ENCODE measurements around the gene PTPN6. TPM values are rescaled to one million over a fixed set of nuclear protein-coding genes. Genes with fewer than 3 reads are reported as not detected.

PTPN6 gene
- total RNA-seq, 1 experiment from 2014 or later = 19.8 TPM

GRCh38 chr12:6987956-6988553 is 36.9 kb downstream of the PTPN6 start:
- peak overlapping the region in 2 of 3 experiments; percentile 10 to 21; a peak in 3 of 7 replicates for H3K27ac Mint-ChIP-seq

More at GRCh38 chr12:6987956-6988553, 36.9 kb downstream of the PTPN6 start:
- Histone ChIP-seq H3K79me1 (ENCODE audit: insufficient read depth, low read depth, low read length, poor library complexity, severe bottlenecking) (no peaks in the 10 kb centered on the region), H3K4me2 (ENCODE audit: insufficient read depth, insufficient read length, low read length) (no peak overlapping the region), H3K27me3 (ENCODE audit: insufficient read depth, low read length) (no peaks in the 10 kb centered on the region), H3K4ac (ENCODE audit: low read depth, low read length) (no peak overlapping the region), H4K5ac (ENCODE audit: insufficient read length, low read depth, low read length) (no peak overlapping the region), H4K91ac (ENCODE audit: insufficient read length, low read depth, low read length) (no peak overlapping the region), H2AFZ (ENCODE audit: low read length) (no peak overlapping the region), H3K9me3 (ENCODE audit: control insufficient read depth, low read depth, low read length) (no peaks in the 10 kb centered on the region), H3K56ac (ENCODE audit: insufficient read length, low read depth, low read length) (no peak overlapping the region), H3K79me2 (ENCODE audit: insufficient read depth, low read length) (no peaks in the 10 kb centered on the region), H4K8ac (replicated peaks; ENCODE audit: insufficient read length, low read depth, low read length) (no peak overlapping the region), H3K27ac (ENCODE audit: insufficient read length, low read depth, low read length) (no peak overlapping the region), H3K18ac (ENCODE audit: insufficient read length, low read depth, low read length) (no peak overlapping the region), H2BK15ac (ENCODE audit: low read depth, low read length) (no peak overlapping the region), H2BK12ac (ENCODE audit: insufficient read length, low read depth, low read length) (no peak overlapping the region), H3T11ph (ENCODE audit: low read length) (no peak overlapping the region), H3K9ac (ENCODE audit: extremely low read depth, insufficient read length, low read length) (no peak overlapping the region), H3K23me2 (ENCODE audit: insufficient read length, low read depth, low read length, poor library complexity, severe bottlenecking) (no peaks in the 10 kb centered on the region), H2BK120ac (ENCODE audit: low read depth, low read length, poor library complexity, severe bottlenecking) (no peak overlapping the region), H3K14ac (ENCODE audit: insufficient read depth, low read length) (no peak overlapping the region), H3K23ac (ENCODE audit: insufficient read length, low read depth, low read length) (no peak overlapping the region), H2BK20ac (ENCODE audit: low read depth, low read length, poor library complexity, severe bottlenecking) (no peak overlapping the region), H2BK5ac (ENCODE audit: insufficient read length, low read length) (no peak overlapping the region), H3K4me1 (ENCODE audit: insufficient read depth, low read length) (no peaks in the 10 kb centered on the region), H4K20me1 (ENCODE audit: control insufficient read depth, insufficient read depth, insufficient read length) (no peaks in the 10 kb centered on the region), H2AK5ac (ENCODE audit: insufficient read length, low read length) (no peak overlapping the region)
- Mint-ChIP-seq H3K36me3 (ENCODE audit: insufficient read depth in 1 of 3, low read depth in 3 of 3) (peaks cover 1 to 28% (median 18%) of the 10 kb centered on the region in 3 experiments; a peak in 6 of 7 replicates), H3K9me3 (no peaks in the 10 kb centered on the region; a peak in 1 of 5 replicates), H3K4me3 (no peak overlapping the region), H3K4me1 (peaks cover 0 to 1% of the 10 kb centered on the region in 2 experiments; a peak in 2 of 4 replicates), H3K27me3 (ENCODE audit: low read depth) (no peaks in the 10 kb centered on the region)
- DNase-seq = no peak
- WGBS (ENCODE audit: extremely low coverage, insufficient read length, low lambda C conversion rate) = no CpG with 5 or more reads among the region's 11 CpGs
- no peak for TF ChIP-seq CTCF (conservative IDR thresholded peaks at IDR 0.05)

Measured in H9 (cell line).